Measurements from ENCODE around the gene OR8B12. TPM values are rescaled to one million over a fixed set of nuclear protein-coding genes. Genes with fewer than 3 reads are reported as not detected.

Gene OR8B12
- total RNA-seq, 4 donors from 2014 or later = not detected

DNA sequence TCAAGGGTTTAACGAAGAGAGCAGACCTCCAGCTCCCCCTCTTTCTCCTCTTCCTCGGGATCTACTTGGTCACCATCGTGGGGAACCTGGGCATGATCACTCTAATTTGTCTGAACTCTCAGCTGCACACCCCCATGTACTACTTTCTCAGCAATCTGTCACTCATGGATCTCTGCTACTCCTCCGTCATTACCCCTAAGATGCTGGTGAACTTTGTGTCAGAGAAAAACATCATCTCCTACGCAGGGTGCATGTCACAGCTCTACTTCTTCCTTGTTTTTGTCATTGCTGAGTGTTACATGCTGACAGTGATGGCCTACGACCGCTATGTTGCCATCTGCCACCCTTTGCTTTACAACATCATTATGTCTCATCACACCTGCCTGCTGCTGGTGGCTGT lies 26.7 kb upstream of the OR8B12 start:
- no peaks in the 10 kb centered on the region for H3K27me3 ChIP-seq
- TF ChIP-seq POLR2A (IDR thresholded peaks at IDR 0.05) (no peak), CTCF (IDR thresholded peaks at IDR 0.05) (no peak)
- no peaks in the 10 kb centered on the region for H3K9me3 ChIP-seq
- DNase-seq = no peak
- H3K27ac ChIP-seq = no peak overlapping the region
- no peaks in the 10 kb centered on the region for H3K4me1 ChIP-seq
- H3K36me3 ChIP-seq = no peaks in the 10 kb centered on the region
- H3K4me3 ChIP-seq = no peak overlapping the region

GRCh38 chr11:124569697-124570096 lies 26.2 kb upstream of the OR8B12 start, which contains the start of gene OR8A1:
Gene OR8A1, plus strand, starts transcription at chr11:124569997. Its CDS starts 123 bp downstream, at chr11:124570120.
- H3K36me3 ChIP-seq = no peaks in the 10 kb centered on the region
- no peak within 1 kb of the TSS for H3K27ac ChIP-seq
- no peaks in the 10 kb centered on the region for H3K4me1 ChIP-seq
- H3K27me3 ChIP-seq = no peaks in the 10 kb centered on the region
- TF ChIP-seq POLR2A (IDR thresholded peaks at IDR 0.05) = no peak
- TF ChIP-seq CTCF (IDR thresholded peaks at IDR 0.05) = no peak
- H3K4me3 ChIP-seq = no peak within 1 kb of the TSS
- no peaks in the 10 kb centered on the region for H3K9me3 ChIP-seq
- DNase-seq = no peak

DNA sequence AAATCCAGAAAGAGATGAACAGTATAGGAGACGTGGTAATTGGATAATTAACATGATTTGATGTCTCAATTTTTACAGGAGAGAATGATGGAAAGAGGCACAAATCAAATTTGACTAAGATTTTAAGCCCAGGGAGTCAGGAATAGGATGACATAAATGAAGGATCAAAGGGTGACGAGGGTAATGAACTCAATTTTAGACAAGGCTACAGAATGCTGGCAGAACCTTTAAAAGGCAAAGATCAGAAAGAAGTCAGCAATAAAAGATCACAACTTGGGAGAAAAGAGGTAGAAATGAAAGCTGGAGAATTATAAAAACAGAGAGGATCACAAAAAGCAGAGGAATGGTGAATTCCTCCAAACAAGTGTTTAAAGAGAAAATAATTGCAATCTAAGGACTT lies 13.4 kb upstream of the OR8B12 start:
- H3K4me1 ChIP-seq = no peaks in the 10 kb centered on the region
- DNase-seq = no peak
- H3K36me3 ChIP-seq = no peaks in the 10 kb centered on the region
- TF ChIP-seq CTCF (IDR thresholded peaks at IDR 0.05) = no peak
- TF ChIP-seq POLR2A (IDR thresholded peaks at IDR 0.05) = no peak
- no peaks in the 10 kb centered on the region for H3K9me3 ChIP-seq
- no peaks in the 10 kb centered on the region for H3K27me3 ChIP-seq
- no peak overlapping the region for H3K4me3 ChIP-seq
- H3K27ac ChIP-seq = no peak overlapping the region

GRCh38 chr11:124551987-124552386 lies 8.5 kb upstream of the OR8B12 start:
- no peaks in the 10 kb centered on the region for H3K4me1 ChIP-seq
- H3K9me3 ChIP-seq = no peaks in the 10 kb centered on the region
- H3K27ac ChIP-seq = no peak overlapping the region
- no peak overlapping the region for H3K4me3 ChIP-seq
- no peaks in the 10 kb centered on the region for H3K27me3 ChIP-seq
- DNase-seq = no peak
- no peak for TF ChIP-seq CTCF (IDR thresholded peaks at IDR 0.05)
- TF ChIP-seq POLR2A (IDR thresholded peaks at IDR 0.05) = no peak
- H3K36me3 ChIP-seq = no peaks in the 10 kb centered on the region

- DNase-seq = no peak
- no peaks in the 10 kb centered on the region for H3K36me3 ChIP-seq
- no peaks in the 10 kb centered on the region for H3K9me3 ChIP-seq
- no peaks in the 10 kb centered on the region for H3K27me3 ChIP-seq
- TF ChIP-seq CTCF (IDR thresholded peaks at IDR 0.05) = no peak
- no peak for TF ChIP-seq POLR2A (IDR thresholded peaks at IDR 0.05)
- no peaks in the 10 kb centered on the region for H3K4me1 ChIP-seq
- H3K27ac ChIP-seq = no peak overlapping the region
- H3K4me3 ChIP-seq = no peak overlapping the region
Measured at GRCh38 chr11:124551189-124551588, 7.7 kb upstream of the OR8B12 start.

DNA sequence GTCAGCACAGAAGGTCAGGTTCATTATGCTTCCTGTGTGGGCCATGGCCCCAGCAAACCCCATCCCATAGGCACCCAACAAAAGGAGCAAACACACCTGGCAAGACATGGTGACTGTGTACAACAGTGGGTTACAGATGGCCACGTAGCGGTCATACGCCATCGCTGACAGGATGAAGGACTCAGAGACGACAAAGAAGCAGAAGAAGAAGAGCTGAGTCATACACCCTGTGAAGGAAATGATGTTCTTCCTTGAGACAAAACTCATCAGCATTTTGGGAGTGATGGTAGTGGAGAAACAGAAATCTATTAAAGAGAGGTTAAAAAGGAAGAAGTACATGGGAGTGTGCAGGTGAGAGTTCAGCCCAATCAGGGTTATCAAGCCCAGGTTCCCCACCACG lies 309 bp downstream of the OR8B12 start:
- Histone ChIP-seq H3K36me3 (no peaks in the 10 kb centered on the region), H3K4me1 (no peaks in the 10 kb centered on the region), H3K27me3 (no peaks in the 10 kb centered on the region), H3K27ac (no peak overlapping the region), H3K4me3 (no peak overlapping the region), H3K9me3 (no peaks in the 10 kb centered on the region)
- no peak for DNase-seq
- TF ChIP-seq POLR2A (IDR thresholded peaks at IDR 0.05) = no peak
- no peak for TF ChIP-seq CTCF (IDR thresholded peaks at IDR 0.05)
